Suprapubic skin (tissue), 4 donors: ENCODE measurements around the gene ANKRD22. TPM values are rescaled to one million over a fixed set of nuclear protein-coding genes. Genes with fewer than 3 reads are reported as not detected.

Experiments
- DNase-seq, 2 donors: peaks; one replicate each; pipeline ENCODE4 v3.0.0-alpha.2; 2019; ENCODE audit warnings: low spot score in 2 of 2
- H3K27ac ChIP-seq: fragments of 200-600 bp; sonication (generic); one replicate; pipeline ENCODE4 v1.5.1; 2019
- H3K27me3 ChIP-seq: fragments of 200-600 bp; sonication (generic); one replicate; pipeline ENCODE4 v1.5.1; 2019
- H3K36me3 ChIP-seq: fragments of 200-600 bp; sonication (generic); one replicate; pipeline ENCODE4 v1.5.1; 2019
- H3K4me1 ChIP-seq: fragments of 200-600 bp; sonication (generic); one replicate; pipeline ENCODE4 v1.5.1; 2019
- H3K4me3 ChIP-seq: fragments of 200-600 bp; sonication (generic); one replicate; pipeline ENCODE4 v1.5.1; 2019; ENCODE audit warnings: mild to moderate bottlenecking
- H3K9me3 ChIP-seq: fragments of 200-600 bp; sonication (generic); one replicate; pipeline ENCODE4 v1.5.1; 2019
- EP300 ChIP-seq: sonication (generic); formaldehyde crosslinking; IDR thresholded peaks from one replicate; pipeline ENCODE4 v1.6.1; 2017; ENCODE audit warnings: antibody characterized with exemption
- POLR2A ChIP-seq, 2 donors: fragments of 450-650 bp; IDR thresholded peaks; one replicate each; pipeline ENCODE4 v1.6.1; 2017; ENCODE audit warnings: antibody characterized with exemption in 2 of 2, mild to moderate bottlenecking in 2 of 2, moderate library complexity in 2 of 2
- POLR2AphosphoS5 ChIP-seq, 3 donors: sonication (generic); formaldehyde crosslinking; IDR thresholded peaks; one replicate each; pipeline ENCODE4 v1.6.1; 2017; ENCODE audit warnings: antibody characterized with exemption in 3 of 3
- WGBS: methylation state at CpG from one replicate; pipeline ENCODE4 v1.1.5; 2018; 5-methylcytosine and 5-hydroxymethylcytosine counted together
- total RNA-seq, 4 donors: library from RNA; depleted of rRNA; stranded (reverse); fragments of >200 nt; gene quantifications; one replicate each; pipeline ENCODE4 v1.1.0, GENCODE V29; 2016
- TF ChIP-seq, protein P1 (sequence below), 2 donors: fragments of 200-600 bp in 1 of 2; fragments of 450-650 bp in 1 of 2; sonication (generic) in 1 of 2; IDR thresholded peaks; one replicate each; pipeline ENCODE4 v1.5.1; 2016 to 2019; ENCODE audit warnings: antibody characterized with exemption in 2 of 2, mild to moderate bottlenecking in 1 of 2, moderate library complexity in 1 of 2

Gene ANKRD22
- total RNA-seq, 4 donors from 2014 or later = 19.6 to 30.1 (median 29.3) TPM

DNA sequence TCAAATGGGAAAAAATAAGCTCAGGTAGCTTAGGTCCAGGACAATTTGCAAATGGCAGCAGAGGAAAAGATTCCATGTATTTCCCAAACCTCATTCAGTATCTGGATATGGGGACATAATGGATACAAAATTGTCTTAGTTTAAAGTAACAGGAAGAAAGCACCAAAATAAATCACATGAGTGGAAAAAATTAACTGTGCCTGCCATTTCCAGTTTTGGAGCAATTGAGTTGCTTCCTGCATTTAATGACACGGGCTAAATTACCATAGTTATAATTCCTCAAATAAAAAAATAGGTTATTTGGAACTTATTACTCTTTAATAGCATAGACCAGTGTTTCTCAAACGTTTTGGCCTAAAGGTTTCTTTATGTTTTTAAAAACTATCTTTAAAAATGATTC is 22.1 kb upstream of the ANKRD22 start:
- Histone ChIP-seq H3K36me3 (no peaks in the 10 kb centered on the region), H3K9me3 (no peaks in the 10 kb centered on the region), H3K27me3 (no peaks in the 10 kb centered on the region), H3K4me3 (no peak overlapping the region), H3K27ac (no peak overlapping the region), H3K4me1 (no peaks in the 10 kb centered on the region)
- WGBS = 37% methylated on average over 2 of the region's 2 CpGs
- DNase-seq = no peak
- TF ChIP-seq EP300 (no peak), POLR2A (IDR thresholded peaks at IDR 0.05) (no peak), POLR2AphosphoS5 (IDR thresholded peaks at IDR 0.05) (no peak)
- TF ChIP-seq, protein P1, sequence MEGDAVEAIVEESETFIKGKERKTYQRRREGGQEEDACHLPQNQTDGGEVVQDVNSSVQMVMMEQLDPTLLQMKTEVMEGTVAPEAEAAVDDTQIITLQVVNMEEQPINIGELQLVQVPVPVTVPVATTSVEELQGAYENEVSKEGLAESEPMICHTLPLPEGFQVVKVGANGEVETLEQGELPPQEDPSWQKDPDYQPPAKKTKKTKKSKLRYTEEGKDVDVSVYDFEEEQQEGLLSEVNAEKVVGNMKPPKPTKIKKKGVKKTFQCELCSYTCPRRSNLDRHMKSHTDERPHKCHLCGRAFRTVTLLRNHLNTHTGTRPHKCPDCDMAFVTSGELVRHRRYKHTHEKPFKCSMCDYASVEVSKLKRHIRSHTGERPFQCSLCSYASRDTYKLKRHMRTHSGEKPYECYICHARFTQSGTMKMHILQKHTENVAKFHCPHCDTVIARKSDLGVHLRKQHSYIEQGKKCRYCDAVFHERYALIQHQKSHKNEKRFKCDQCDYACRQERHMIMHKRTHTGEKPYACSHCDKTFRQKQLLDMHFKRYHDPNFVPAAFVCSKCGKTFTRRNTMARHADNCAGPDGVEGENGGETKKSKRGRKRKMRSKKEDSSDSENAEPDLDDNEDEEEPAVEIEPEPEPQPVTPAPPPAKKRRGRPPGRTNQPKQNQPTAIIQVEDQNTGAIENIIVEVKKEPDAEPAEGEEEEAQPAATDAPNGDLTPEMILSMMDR (IDR thresholded peaks at IDR 0.05) = no peak

DNA sequence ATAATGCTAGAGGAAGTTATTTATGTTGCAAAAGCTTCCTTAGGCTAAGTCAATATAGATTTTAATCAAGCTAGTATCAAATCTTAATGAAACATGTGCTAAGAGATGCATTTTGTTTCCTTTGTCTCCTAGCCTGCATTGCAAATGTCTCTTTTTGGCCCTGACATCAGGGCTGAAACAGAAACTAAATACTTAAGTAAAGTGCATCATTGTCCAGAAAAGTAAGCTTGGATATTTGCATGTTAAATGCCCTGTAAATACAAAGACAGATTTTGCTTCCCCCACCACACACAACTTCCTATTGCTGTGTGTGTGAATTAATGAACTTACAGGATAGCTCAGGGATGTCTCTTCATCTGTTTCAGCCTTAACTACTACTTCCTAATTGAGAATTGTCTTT is 18.4 kb upstream of the ANKRD22 start:
- TF ChIP-seq, protein P1 (IDR thresholded peaks at IDR 0.05) = no peak
- TF ChIP-seq POLR2A (IDR thresholded peaks at IDR 0.05) = no peak
- no peak for TF ChIP-seq POLR2AphosphoS5 (IDR thresholded peaks at IDR 0.05)
- no peak for TF ChIP-seq EP300
- Histone ChIP-seq H3K4me3 (no peak overlapping the region), H3K9me3 (no peaks in the 10 kb centered on the region), H3K4me1 (peaks cover 15% of the 10 kb centered on the region), H3K27me3 (no peaks in the 10 kb centered on the region), H3K36me3 (no peaks in the 10 kb centered on the region), H3K27ac (no peak overlapping the region)
- no peak for DNase-seq

DNA sequence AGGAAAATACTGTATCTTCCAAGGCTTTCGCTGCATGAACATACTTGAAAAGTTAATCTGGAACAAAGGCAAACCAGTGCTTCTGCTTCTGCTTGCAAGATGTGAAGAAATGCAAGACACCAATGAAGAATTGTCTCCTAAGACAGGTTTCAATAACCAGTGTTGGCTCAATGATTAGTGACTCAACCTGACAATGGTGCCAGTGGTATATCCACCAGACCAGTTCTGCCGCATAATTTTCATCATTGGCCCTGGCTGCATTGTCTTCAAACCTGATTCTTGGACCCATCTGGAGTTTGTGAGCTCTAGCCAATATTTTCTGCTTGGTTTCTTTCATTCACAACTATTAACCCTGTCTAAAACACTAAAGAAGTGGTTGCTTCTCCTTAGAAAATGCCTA is 14.8 kb upstream of the ANKRD22 start:
- DNase-seq = no peak

DNA sequence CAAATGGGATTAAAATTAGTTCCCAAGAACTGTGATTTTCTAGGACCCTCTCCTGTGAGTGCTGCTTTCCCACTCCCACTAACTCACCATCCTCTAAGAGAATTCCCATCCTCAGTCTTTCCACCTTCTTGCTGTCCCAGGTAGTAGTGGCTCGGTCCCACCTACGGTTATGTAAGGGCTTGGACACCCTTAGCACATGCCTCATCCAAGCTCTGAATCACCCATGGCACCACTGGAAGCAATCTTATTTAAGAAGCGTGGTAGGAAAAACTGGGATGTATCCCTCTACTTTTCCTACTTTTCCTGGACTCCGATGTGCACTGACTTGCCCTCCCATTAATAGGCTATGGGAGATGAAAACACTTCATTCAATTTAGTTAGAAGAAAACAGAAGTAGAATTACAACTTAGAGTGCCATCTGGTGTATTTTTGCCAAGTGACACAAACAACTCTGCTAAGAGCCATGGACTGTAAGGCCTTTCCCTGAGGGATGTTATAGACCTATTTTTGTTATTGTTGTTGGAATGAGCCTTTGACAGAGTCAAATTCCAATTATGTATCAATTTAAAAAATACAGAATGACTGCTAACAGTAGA is 13.7 kb upstream of the ANKRD22 start:
- Histone ChIP-seq H3K36me3 (no peaks in the 10 kb centered on the region), H3K27me3 (no peaks in the 10 kb centered on the region), H3K4me1 (peaks cover 15% of the 10 kb centered on the region), H3K27ac (peak overlapping the region; percentile 79), H3K9me3 (no peaks in the 10 kb centered on the region), H3K4me3 (no peak overlapping the region)
- no peak for DNase-seq
- TF ChIP-seq, protein P1 (IDR thresholded peaks at IDR 0.05) = peak in 1 of 2 donors; percentile 12
- TF ChIP-seq POLR2AphosphoS5 (IDR thresholded peaks at IDR 0.05) (no peak), EP300 (no peak), POLR2A (IDR thresholded peaks at IDR 0.05) (no peak)
- 53% methylated on average over 4 of the region's 4 CpGs for WGBS

More for the DNA sequence above, 14.8 kb upstream of the ANKRD22 start:
- no peaks in the 10 kb centered on the region for H3K36me3 ChIP-seq
- peak overlapping the region; percentile 79 for H3K27ac ChIP-seq
- H3K9me3 ChIP-seq = no peaks in the 10 kb centered on the region
- H3K4me3 ChIP-seq = no peak overlapping the region
- peaks cover 15% of the 10 kb centered on the region for H3K4me1 ChIP-seq
- no peaks in the 10 kb centered on the region for H3K27me3 ChIP-seq
- TF ChIP-seq, protein P1 (IDR thresholded peaks at IDR 0.05) = no peak
- peak in 1 of 3 donors; percentile 46 for TF ChIP-seq POLR2AphosphoS5 (IDR thresholded peaks at IDR 0.05)
- 48% methylated on average over 2 of the region's 2 CpGs for WGBS

DNA sequence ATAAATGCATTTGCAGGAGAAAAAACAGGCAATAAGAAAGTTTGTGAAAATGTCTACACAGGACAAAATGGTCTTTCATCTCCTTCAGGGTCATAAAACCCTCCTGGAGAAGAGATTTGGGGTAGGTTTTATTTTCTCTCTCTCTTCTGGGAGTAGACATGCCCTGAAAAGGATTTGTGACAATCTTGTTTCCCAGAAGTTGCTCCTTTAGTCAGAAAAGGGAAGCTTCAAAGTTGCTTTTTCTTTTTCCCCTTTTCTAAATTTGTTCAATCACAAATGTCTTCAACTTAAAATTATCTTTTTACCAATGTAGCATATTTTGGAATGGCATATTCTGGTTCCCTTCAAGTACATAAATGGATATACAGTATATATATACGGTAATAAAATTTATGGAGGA is 9.4 kb upstream of the ANKRD22 start:
- TF ChIP-seq POLR2A (IDR thresholded peaks at IDR 0.05) = no peak
- no peak for TF ChIP-seq POLR2AphosphoS5 (IDR thresholded peaks at IDR 0.05)
- no peak for TF ChIP-seq EP300
- TF ChIP-seq, protein P1 (IDR thresholded peaks at IDR 0.05) = no peak
- whole genome bisulfite sequencing = 0% methylated on average over 1 of the region's 1 CpG
- H3K27me3 ChIP-seq = no peaks in the 10 kb centered on the region
- H3K27ac ChIP-seq = no peak overlapping the region
- peaks cover 10% of the 10 kb centered on the region for H3K4me1 ChIP-seq
- H3K4me3 ChIP-seq = no peak overlapping the region
- no peak for DNase-seq
- H3K9me3 ChIP-seq = no peaks in the 10 kb centered on the region
- no peaks in the 10 kb centered on the region for H3K36me3 ChIP-seq
